Uterus (tissue), 2 donors: ENCODE data around the gene OXCT2.

Experiments used
- POLR2A ChIP-seq, 2 donors: fragments of 450-650 bp; IDR thresholded peaks; one replicate each; pipeline ENCODE4 v1.6.1; 2016; ENCODE audit warnings: antibody characterized with exemption in 2 of 2, mild to moderate bottlenecking in 1 of 2, moderate library complexity in 1 of 2
- TF ChIP-seq, protein P1 (sequence below), 4 experiments: fragments of 200-600 bp in 2 of 4; fragments of 450-650 bp in 2 of 4; sonication (generic) in 2 of 4; IDR thresholded peaks; one replicate each; pipeline ENCODE4 v1.5.1; 2016 to 2019; ENCODE audit warnings: antibody characterized with exemption in 4 of 4, mild to moderate bottlenecking in 2 of 4, moderate library complexity in 1 of 4

DNA sequence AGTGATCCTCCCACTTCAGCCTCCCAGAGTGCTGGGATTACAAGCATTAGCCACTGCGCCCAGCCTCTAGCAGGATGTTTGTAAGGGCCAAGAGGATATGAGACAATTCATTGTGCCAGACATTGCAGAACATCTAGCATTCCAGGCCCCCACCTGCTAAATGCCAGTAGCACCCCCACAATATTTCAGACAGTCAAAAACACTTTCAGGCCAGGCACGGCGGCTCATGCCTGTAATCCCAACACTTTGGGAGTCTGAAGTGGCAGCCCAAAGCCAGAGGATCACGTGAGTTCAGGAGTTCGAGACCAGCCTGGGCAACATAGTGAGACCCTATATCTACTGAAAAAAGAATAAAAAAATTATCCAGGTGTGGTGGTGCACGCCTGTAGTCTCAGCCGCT, 19.6 kb downstream of the OXCT2 start:
- TF ChIP-seq POLR2A (IDR thresholded peaks at IDR 0.05) = no peak
- TF ChIP-seq, protein P1, sequence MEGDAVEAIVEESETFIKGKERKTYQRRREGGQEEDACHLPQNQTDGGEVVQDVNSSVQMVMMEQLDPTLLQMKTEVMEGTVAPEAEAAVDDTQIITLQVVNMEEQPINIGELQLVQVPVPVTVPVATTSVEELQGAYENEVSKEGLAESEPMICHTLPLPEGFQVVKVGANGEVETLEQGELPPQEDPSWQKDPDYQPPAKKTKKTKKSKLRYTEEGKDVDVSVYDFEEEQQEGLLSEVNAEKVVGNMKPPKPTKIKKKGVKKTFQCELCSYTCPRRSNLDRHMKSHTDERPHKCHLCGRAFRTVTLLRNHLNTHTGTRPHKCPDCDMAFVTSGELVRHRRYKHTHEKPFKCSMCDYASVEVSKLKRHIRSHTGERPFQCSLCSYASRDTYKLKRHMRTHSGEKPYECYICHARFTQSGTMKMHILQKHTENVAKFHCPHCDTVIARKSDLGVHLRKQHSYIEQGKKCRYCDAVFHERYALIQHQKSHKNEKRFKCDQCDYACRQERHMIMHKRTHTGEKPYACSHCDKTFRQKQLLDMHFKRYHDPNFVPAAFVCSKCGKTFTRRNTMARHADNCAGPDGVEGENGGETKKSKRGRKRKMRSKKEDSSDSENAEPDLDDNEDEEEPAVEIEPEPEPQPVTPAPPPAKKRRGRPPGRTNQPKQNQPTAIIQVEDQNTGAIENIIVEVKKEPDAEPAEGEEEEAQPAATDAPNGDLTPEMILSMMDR (IDR thresholded peaks at IDR 0.05) = no peak
